ENCODE results near the gene MSH5. TPM values are rescaled to one million over a fixed set of nuclear protein-coding genes. Genes with fewer than 3 reads are reported as not detected.

MSH5 gene
- total RNA-seq, 1 donor from 2014 or later = 50.9 TPM

GRCh38 chr6:31734247-31734820 lies 5.5 kb upstream of the MSH5 start:
- H3K27ac Mint-ChIP-seq = peak overlapping the region; percentile 75
- peaks cover 75% of the 10 kb centered on the region for H3F3A ChIP-seq (ENCODE audit: low read depth)
- H4K20me1 ChIP-seq (ENCODE audit: low read depth) = peaks cover 21% of the 10 kb centered on the region
- peaks cover 61% of the 10 kb centered on the region for H3K4me1 Mint-ChIP-seq
- H3K27me3 Mint-ChIP-seq (ENCODE audit: insufficient read depth, low read depth) = no peaks in the 10 kb centered on the region
- TF ChIP-seq EZH2phosphoT487 (IDR thresholded peaks at IDR 0.05) (no peak), EZH2 (IDR thresholded peaks at IDR 0.05) (no peak), CTCF (IDR thresholded peaks at IDR 0.05) (no peak)
- peaks cover 21% of the 10 kb centered on the region for H3K36me3 Mint-ChIP-seq
- H3K4me2 ChIP-seq = peak overlapping the region; percentile 99
- no peaks in the 10 kb centered on the region for H3K9me3 ChIP-seq (ENCODE audit: low read depth)
- peaks cover 5% of the 10 kb centered on the region for H3K36me3 ChIP-seq
- H3K79me2 ChIP-seq (ENCODE audit: low read depth) = peaks cover 36% of the 10 kb centered on the region
- H3K4me3 Mint-ChIP-seq = peak overlapping the region; percentile 94
- H3K4me3 ChIP-seq = peak overlapping the region; percentile 92
- no peak overlapping the region for H2AFZ ChIP-seq (replicated peaks)
- H3K27ac ChIP-seq = no peak overlapping the region
- H3K4me1 ChIP-seq = peaks cover 33% of the 10 kb centered on the region
- DNase-seq (ENCODE audit: low spot score) = no peak
- no peaks in the 10 kb centered on the region for H3K27me3 ChIP-seq
- H3K9ac ChIP-seq = no peak overlapping the region
- no peaks in the 10 kb centered on the region for H3K9me3 Mint-ChIP-seq

- no peak overlapping the region for H2AFZ ChIP-seq (replicated peaks)
- H3K9me3 Mint-ChIP-seq = no peaks in the 10 kb centered on the region
- no peak for TF ChIP-seq EZH2phosphoT487 (IDR thresholded peaks at IDR 0.05)
- no peak for TF ChIP-seq EZH2 (IDR thresholded peaks at IDR 0.05)
- no peak for TF ChIP-seq CTCF (IDR thresholded peaks at IDR 0.05)
- peak overlapping the region; percentile 16 for H3K27ac ChIP-seq
- H3F3A ChIP-seq (ENCODE audit: low read depth) = peaks cover 71% of the 10 kb centered on the region
- peaks cover 34% of the 10 kb centered on the region for H3K4me1 ChIP-seq
- H3K36me3 ChIP-seq = peaks cover 5% of the 10 kb centered on the region
- peaks cover 21% of the 10 kb centered on the region for H4K20me1 ChIP-seq (ENCODE audit: low read depth)
- H3K4me3 ChIP-seq = peak overlapping the region; percentile 92
- H3K4me3 Mint-ChIP-seq = peak overlapping the region; percentile 94
- peaks cover 2% of the 10 kb centered on the region for H3K27me3 Mint-ChIP-seq (ENCODE audit: insufficient read depth, low read depth)
- H3K36me3 Mint-ChIP-seq = peaks cover 21% of the 10 kb centered on the region
- H3K4me1 Mint-ChIP-seq = peaks cover 66% of the 10 kb centered on the region
- no peaks in the 10 kb centered on the region for H3K27me3 ChIP-seq
- H3K9me3 ChIP-seq (ENCODE audit: low read depth) = no peaks in the 10 kb centered on the region
- peak overlapping the region; percentile 67 for H3K9ac ChIP-seq
- H3K79me2 ChIP-seq (ENCODE audit: low read depth) = peaks cover 36% of the 10 kb centered on the region
- peak overlapping the region; percentile 99 for H3K4me2 ChIP-seq
- H3K27ac Mint-ChIP-seq = peak overlapping the region; percentile 100
- DNase-seq (ENCODE audit: low spot score) = peak; percentile 53
Observed at GRCh38 chr6:31734821-31735406, 4.9 kb upstream of the MSH5 start.

- H3K79me2 ChIP-seq (ENCODE audit: low read depth) = peaks cover 47% of the 10 kb centered on the region
- H2AFZ ChIP-seq (replicated peaks) = peak within 1 kb of the TSS; percentile 1
- H3K9me3 ChIP-seq (ENCODE audit: low read depth) = no peaks in the 10 kb centered on the region
- H3K9me3 Mint-ChIP-seq = no peaks in the 10 kb centered on the region
- H3F3A ChIP-seq (ENCODE audit: low read depth) = peaks cover 71% of the 10 kb centered on the region
- peaks cover 17% of the 10 kb centered on the region for H3K36me3 Mint-ChIP-seq
- peaks cover 5% of the 10 kb centered on the region for H3K36me3 ChIP-seq
- TF ChIP-seq EZH2phosphoT487 (IDR thresholded peaks at IDR 0.05) (no peak), CTCF (IDR thresholded peaks at IDR 0.05) (no peak), EZH2 (IDR thresholded peaks at IDR 0.05) (no peak)
- H4K20me1 ChIP-seq (ENCODE audit: low read depth) = peaks cover 15% of the 10 kb centered on the region
- peak within 1 kb of the TSS; percentile 92 for H3K4me3 ChIP-seq
- peaks cover 68% of the 10 kb centered on the region for H3K4me1 Mint-ChIP-seq
- peak within 1 kb of the TSS; percentile 67 for H3K9ac ChIP-seq
- H3K27me3 Mint-ChIP-seq (ENCODE audit: insufficient read depth, low read depth) = peaks cover 2% of the 10 kb centered on the region
- peak; percentile 88 for DNase-seq (ENCODE audit: low spot score)
- H3K4me2 ChIP-seq = peak within 1 kb of the TSS; percentile 99
- no peaks in the 10 kb centered on the region for H3K27me3 ChIP-seq
- peaks cover 43% of the 10 kb centered on the region for H3K4me1 ChIP-seq
- peak within 1 kb of the TSS; percentile 100 for H3K27ac Mint-ChIP-seq
- peak within 1 kb of the TSS; percentile 85 for H3K27ac ChIP-seq
- H3K4me3 Mint-ChIP-seq = peak within 1 kb of the TSS; percentile 94
Observed at GRCh38 chr6:31736021-31736767, 3.6 kb upstream of the MSH5 start, which contains the start of gene CLIC1. Gene CLIC1 (minus strand): TSS chr6:31736530. CDS start chr6:31736300, 230 bp downstream.

Data from neural progenitor cell (in vitro differentiated cells).